Breast epithelium (tissue), 3 donors: ENCODE data around the gene DOC2B.

Experiments
- CTCF ChIP-seq, 3 donors: fragments of 450-650 bp; IDR thresholded peaks; one replicate each; pipeline ENCODE4 v1.5.1; 2016 to 2017; ENCODE audit warnings: antibody characterized with exemption in 3 of 3, mild to moderate bottlenecking in 3 of 3, moderate library complexity in 3 of 3
- POLR2A ChIP-seq: fragments of 450-650 bp; IDR thresholded peaks from one replicate; pipeline ENCODE4 v1.6.1; 2016; ENCODE audit warnings: antibody characterized with exemption, mild to moderate bottlenecking, moderate library complexity

DNA sequence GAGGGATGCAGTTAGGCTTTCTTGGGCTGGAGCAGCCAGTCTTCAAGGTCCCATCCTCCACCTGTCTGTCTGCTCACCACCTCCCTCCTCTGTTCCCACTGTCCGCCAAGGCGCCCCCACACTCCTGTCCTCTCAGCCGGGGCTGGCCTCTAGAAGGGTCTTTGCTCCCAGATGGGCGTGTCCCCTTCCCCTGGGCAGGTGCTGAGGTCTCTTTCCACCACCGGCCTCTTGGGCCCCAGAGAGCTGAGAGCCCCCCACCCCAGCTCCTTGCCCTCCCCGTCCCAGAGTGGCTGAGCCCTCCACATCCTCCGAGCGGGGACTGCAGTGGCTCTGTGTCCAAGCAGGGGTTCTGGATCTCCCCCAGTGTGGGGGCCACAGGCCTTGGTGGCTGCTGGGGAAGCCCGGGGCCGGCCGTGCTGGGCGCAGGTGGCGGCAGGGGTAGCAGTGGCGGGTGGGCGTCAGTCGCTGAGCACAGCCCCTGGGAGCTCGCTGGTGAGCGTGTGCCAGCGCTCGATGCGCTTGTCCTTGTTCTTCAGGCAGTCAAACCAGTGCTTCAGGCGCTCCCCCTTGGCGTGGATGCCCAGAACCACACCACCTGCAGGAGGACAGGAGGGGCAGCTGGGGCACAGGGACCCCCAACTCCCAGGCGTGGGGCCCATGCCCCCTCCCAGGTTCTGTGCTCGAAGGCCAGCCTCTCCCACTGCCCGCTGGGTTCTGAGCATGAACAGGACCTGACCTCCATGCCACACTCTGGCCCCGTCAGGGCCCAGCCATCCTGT is 34.3 kb downstream of the DOC2B start:
- TF ChIP-seq POLR2A (no peak), CTCF (IDR thresholded peaks at IDR 0.05) (no peak)
